ENCODE data around the gene PPHLN1. TPM values are rescaled to one million over a fixed set of nuclear protein-coding genes. Genes with fewer than 3 reads are reported as not detected.

The PPHLN1 gene
- total RNA-seq, 1 donor from 2014 or later: 57.2 TPM

GRCh38 chr12:42486407-42486806 lies 160.4 kb downstream of the PPHLN1 start:
- peaks cover 2% of the 10 kb centered on the region for H3K36me3 ChIP-seq (ENCODE audit: control insufficient read depth, insufficient read depth, low read length)
- no peaks in the 10 kb centered on the region for H3K27me3 ChIP-seq (ENCODE audit: control insufficient read depth, insufficient read depth, low read length)
- TF ChIP-seq CTCF (IDR thresholded peaks at IDR 0.05; ENCODE audit: insufficient read depth, low read length, poor library complexity, severe bottlenecking): no peak

GRCh38 chr12:42490261-42490842 lies 164.4 kb downstream of the PPHLN1 start:
- no peaks in the 10 kb centered on the region for H3K27me3 ChIP-seq (ENCODE audit: control insufficient read depth, insufficient read depth, low read length)
- DNase-seq (ENCODE audit: low read depth): no peak
- H3K36me3 ChIP-seq (ENCODE audit: control insufficient read depth, insufficient read depth, low read length): no peaks in the 10 kb centered on the region
- H3K4me3 ChIP-seq (ENCODE audit: low read depth, low read length): no peak overlapping the region
- TF ChIP-seq CTCF (IDR thresholded peaks at IDR 0.05; ENCODE audit: insufficient read depth, low read length, poor library complexity, severe bottlenecking): no peak

More at GRCh38 chr12:42486407-42486806, 160.4 kb downstream of the PPHLN1 start:
- no peak overlapping the region for H3K4me3 ChIP-seq (ENCODE audit: low read depth, low read length)
- no peak for DNase-seq (ENCODE audit: low read depth)

Other genes with a start within 250 kb of the PPHLN1 start
- gene GXYLT1, start 181.3 kb upstream of the PPHLN1 start, total RNA-seq: 23.5 and 23.6 TPM in 2 replicates
- 15.7 and 26.9 TPM in 2 replicates for gene YAF2, start 87.9 kb upstream of the PPHLN1 start, total RNA-seq
- 36.8 and 38.0 TPM in 2 replicates for gene ZCRB1, start 73 bp upstream of the PPHLN1 start, total RNA-seq